ENCODE data around the gene GAL.

GRCh38 chr11:68678031-68678441, 6.3 kb upstream of the GAL start:
- no peak for TF ChIP-seq POLR2AphosphoS5 (IDR thresholded peaks at IDR 0.05; ENCODE audit: low read depth, low read length)
- no peak for TF ChIP-seq PAX5 (IDR thresholded peaks at IDR 0.05; ENCODE audit: insufficient read depth, low read length, severe bottlenecking)
- TF ChIP-seq TAF1 (IDR thresholded peaks at IDR 0.05; ENCODE audit: low read depth, low read length): no peak
- no peak for TF ChIP-seq SPI1 (IDR thresholded peaks at IDR 0.05; ENCODE audit: low read depth, low read length)
- TF ChIP-seq POLR2A (IDR thresholded peaks at IDR 0.05; ENCODE audit: low read depth, low read length): no peak
- TF ChIP-seq POU2F2 (IDR thresholded peaks at IDR 0.05; ENCODE audit: low read depth, low read length): no peak
